A549 (cell line): ENCODE results near the gene ANTXR1. TPM values are rescaled to one million over a fixed set of nuclear protein-coding genes. Genes with fewer than 3 reads are reported as not detected.

ENCODE experiments used
- ATAC-seq, 2 experiments: fragments of 200-7000 bp in 1 of 2; fragments of >200 bp in 1 of 2; cut with Nextera tagmentation in 1 of 2; cut with Tn5 transposase in 1 of 2; 3 replicates each; pipeline versions ENCODE4 v1.8.0 to v1.9.1; 2018 to 2020; ENCODE audit warnings: mild to moderate bottlenecking in 1 of 2, moderate library complexity in 1 of 2
- CTCF ChIA-PET: fragments of 300-600 bp; sonication (Branson Sonifier 250); formaldehyde crosslinking; extraction: SDS; loops from one replicate; lab custom pipeline; 2021; ENCODE audit warnings: antibody characterized with exemption, inconsistent platforms; lab: Yijun Ruan, JAX
- POLR2A ChIA-PET: fragments of 350-600 bp; formaldehyde crosslinking; extraction: SDS; loops from one replicate; lab custom pipeline; 2021; ENCODE audit warnings: antibody characterized with exemption, inconsistent platforms; lab: Yijun Ruan, JAX
- DNase-seq, 2 experiments: peaks; one replicate each; pipeline versions ENCODE4 v3.0.0 to v3.0.0-alpha.2; 2011 to 2016; ENCODE audit warnings: low read depth in 1 of 2, low spot score in 1 of 2
- FAIRE-seq: peaks from 2 replicates; lab custom pipeline; 2011; peaks lifted over from hg19 to GRCh38; lab: Jason Lieb, UNC
- H3K27ac ChIP-seq, 2 experiments: fragments of >200 bp; sonication (Bioruptor Twin); formaldehyde crosslinking; 3 replicates each; pipeline ENCODE4 v1.5.1; 2016 to 2017
- H3K4me1 ChIP-seq: fragments of >200 bp; sonication (Bioruptor Twin); formaldehyde crosslinking; 3 replicates; pipeline ENCODE4 v1.6.1; 2016
- H3K4me2 ChIP-seq: fragments of >200 bp; sonication (Bioruptor Twin); formaldehyde crosslinking; 3 replicates; pipeline ENCODE4 v1.6.1; 2016
- H3K4me3 ChIP-seq: fragments of >200 bp; sonication (Bioruptor Twin); formaldehyde crosslinking; 3 replicates; pipeline ENCODE4 v1.5.1; 2016
- H3K9me3 ChIP-seq: fragments of >200 bp; sonication (Bioruptor Twin); formaldehyde crosslinking; 3 replicates; pipeline ENCODE4 v1.6.1; 2016
- ATOH8 ChIP-seq: fragments of 250-450 bp; sonication (Bioruptor Pico); IDR thresholded peaks from 2 replicates; pipeline ENCODE4 v1.5.0; 2020; ENCODE audit warnings: low read depth, mild to moderate bottlenecking, moderate library complexity
- CBX2 ChIP-seq: fragments of 200-600 bp; sonication (generic); IDR thresholded peaks from 2 replicates; pipeline ENCODE4 v1.6.1; 2016; ENCODE audit warnings: low read depth, mild to moderate bottlenecking, borderline replicate concordance
- CBX8 ChIP-seq: fragments of 200-600 bp; sonication (generic); IDR thresholded peaks from 2 replicates; pipeline ENCODE4 v1.6.1; 2016
- E2F6 ChIP-seq: IDR thresholded peaks from 2 replicates; pipeline ENCODE4 v1.6.1; 2012; ENCODE audit warnings: low read depth, borderline replicate concordance
- EHF ChIP-seq: fragments of 250-450 bp; sonication (Bioruptor Pico); IDR thresholded peaks from 2 replicates; pipeline ENCODE4 v1.5.0; 2020; ENCODE audit warnings: mild to moderate bottlenecking
- FOXS1 ChIP-seq: fragments of 250-450 bp; sonication (Bioruptor Pico); IDR thresholded peaks from 2 replicates; pipeline ENCODE4 v1.5.0; 2020; ENCODE audit warnings: mild to moderate bottlenecking, moderate library complexity
- GATA3 ChIP-seq: IDR thresholded peaks from 2 replicates; pipeline ENCODE4 v1.6.1; 2012; ENCODE audit warnings: borderline replicate concordance
- HDAC2 ChIP-seq: fragments of 200-600 bp; sonication (generic); IDR thresholded peaks from 2 replicates; pipeline ENCODE4 v1.6.1; 2016
- HES2 ChIP-seq: fragments of >200 bp; sonication (Bioruptor Twin); formaldehyde crosslinking; IDR thresholded peaks from 2 replicates; pipeline ENCODE4 v1.6.1; 2016
- HEYL ChIP-seq: fragments of 250-450 bp; sonication (Bioruptor Pico); IDR thresholded peaks from 2 replicates; pipeline ENCODE4 v1.8.0; 2021; ENCODE audit warnings: mild to moderate bottlenecking, moderate library complexity
- HOXA7 ChIP-seq: fragments of 250-450 bp; sonication (Bioruptor Pico); IDR thresholded peaks from 2 replicates; pipeline ENCODE4 v1.5.0; 2020; ENCODE audit warnings: mild to moderate bottlenecking, moderate library complexity
- JUN ChIP-seq, 2 experiments: fragments of >200 bp; sonication (Bioruptor Twin); formaldehyde crosslinking; IDR thresholded peaks; 2 replicates in 1 of 2; 3 replicates in 1 of 2; pipeline ENCODE4 v1.6.1; 2016 to 2017
- JUNB ChIP-seq: fragments of >200 bp; sonication (Bioruptor Twin); formaldehyde crosslinking; IDR thresholded peaks from 2 replicates; pipeline ENCODE4 v1.6.1; 2016
- KDM1A ChIP-seq: fragments of 200-600 bp; sonication (generic); IDR thresholded peaks from 2 replicates; pipeline ENCODE4 v1.6.1; 2016; ENCODE audit warnings: low read depth, mild to moderate bottlenecking
- MAX ChIP-seq: IDR thresholded peaks from 2 replicates; pipeline ENCODE4 v1.6.1; 2012
- MAZ ChIP-seq: fragments of 150-350 bp; IDR thresholded peaks from 2 replicates; pipeline ENCODE4 v1.6.1; 2014; ENCODE audit warnings: antibody characterized with exemption, low read depth, low read length, borderline replicate concordance
- NFE2L2 ChIP-seq: fragments of 150-350 bp; conservative IDR thresholded peaks from 2 replicates; pipeline ENCODE4 v1.6.1; 2014; ENCODE audit warnings: low read length
- NR3C1 ChIP-seq: fragments of >200 bp; sonication (Bioruptor Twin); formaldehyde crosslinking; IDR thresholded peaks from 3 replicates; pipeline ENCODE4 v1.6.1; 2017
- POLR2AphosphoS2 ChIP-seq: conservative IDR thresholded peaks from 2 replicates; pipeline ENCODE4 v1.6.1; 2012; ENCODE audit warnings: low read length, improper control_type of control experiment, inconsistent platforms
- RCOR1 ChIP-seq: fragments of 150-350 bp; IDR thresholded peaks from 2 replicates; pipeline ENCODE4 v1.6.1; 2014; ENCODE audit warnings: antibody characterized with exemption, low read length, low read depth
- REST ChIP-seq: fragments of 200-600 bp; sonication (generic); IDR thresholded peaks from 2 replicates; pipeline ENCODE4 v1.6.1; 2016; ENCODE audit warnings: antibody characterized with exemption, mild to moderate bottlenecking, moderate library complexity
- RFX5 ChIP-seq: fragments of 450-650 bp; IDR thresholded peaks from 2 replicates; pipeline ENCODE4 v1.7.1; 2014; ENCODE audit warnings: antibody characterized with exemption, mild to moderate bottlenecking, moderate library complexity
- RNF2 ChIP-seq: fragments of 200-600 bp; sonication (generic); IDR thresholded peaks from 2 replicates; pipeline ENCODE4 v1.6.1; 2016; ENCODE audit warnings: low read depth, mild to moderate bottlenecking, antibody characterized with exemption, moderate library complexity, borderline replicate concordance
- SREBF2 ChIP-seq: fragments of 450-650 bp; IDR thresholded peaks from 2 replicates; pipeline ENCODE4 v1.6.1; 2014; ENCODE audit warnings: mild to moderate bottlenecking, moderate library complexity
- WGBS: methylation state at CpG from one replicate; pipeline ENCODE4 v1.1.6; 2017; ENCODE audit errors: missing lambda C conversion rate; 5-methylcytosine and 5-hydroxymethylcytosine counted together
- polyA plus RNA-seq, 4 experiments: library from polyadenylated mRNA; depleted of rRNA in 3 of 4; stranded (reverse); fragments of >200 nt; fragmentation: RNase III in 1 of 4; extraction: RNeasy Plus Mini Kit Qiagen cat#74134 plus additional on column Dnase treatment in 1 of 4; gene quantifications; 2 replicates in 3 of 4; 3 replicates in 1 of 4; pipeline ENCODE4 v1.2.3, GENCODE V29; 2011 to 2017

ANTXR1 gene
- polyA plus RNA-seq, 2 of the 4 experiments (the other 2 are of a cell fraction): 161 to 194 TPM

- Histone ChIP-seq H3K9me3 (no peaks in the 10 kb centered on the region), H3K27ac (0 out of 6 replicates have a peak overlapping the region, but pooled peaks of 1 of the 2 experiments have one; percentile 1), H3K4me3 (no peak overlapping the region), H3K4me1 (no peaks in the 10 kb centered on the region), H3K4me2 (no peak overlapping the region)
- 89% methylated on average over 16 of the region's 16 CpGs for WGBS
- DNase-seq (no peak), ATAC-seq (peak in 1 of 2 experiments; percentile 27; a peak in 2 of 6 replicates), FAIRE-seq (peak; percentile 7)
- CTCF ChIA-PET: interaction anchor here (0.7 to 1.7 kb wide), 4 partner anchors 17 to 194 kb away, joined by 3 to 4 read pairs (median 3); no protein-coding TSS in a partner anchor
- TF ChIP-seq MAX (no peak), HES2 (no peak), SREBF2 (no peak), FOXS1 (CRISPR knock-in tag) (no peak), CBX2 (no peak), MAZ (no peak), HOXA7 (CRISPR knock-in tag) (no peak), EHF (CRISPR knock-in tag) (no peak), HDAC2 (no peak), RNF2 (no peak)
- POLR2A ChIA-PET: no interaction called here
These were observed 106.3 kb downstream of the ANTXR1 start for GRCh38 chr2:69119104-69119894.

- ChIA-PET POLR2A (no interaction called here), CTCF (interaction anchor here (0.8 to 5.0 kb wide), 4 partner anchors 10 to 192 kb away, joined by 3 to 21 read pairs (median 4); no protein-coding TSS in a partner anchor)
- H3K27ac ChIP-seq: no peak overlapping the region
- ATAC-seq (no peak), DNase-seq (no peak), FAIRE-seq (no peak)
- TF ChIP-seq JUN (IDR thresholded peaks at IDR 0.05) (no peak), KDM1A (no peak), POLR2AphosphoS2 (no peak), HEYL (CRISPR knock-in tag) (no peak), CBX8 (no peak), NFE2L2 (no peak), CBX2 (no peak), MAZ (no peak), HES2 (no peak), GATA3 (no peak), NR3C1 (no peak), REST (no peak), E2F6 (no peak), JUNB (no peak), RFX5 (no peak), ATOH8 (CRISPR knock-in tag) (no peak), RCOR1 (no peak)
- H3K4me1 ChIP-seq: no peaks in the 10 kb centered on the region
- 83% methylated on average over 4 of the region's 4 CpGs for WGBS
- H3K4me3 ChIP-seq: no peak overlapping the region
- H3K9me3 ChIP-seq: no peaks in the 10 kb centered on the region
- H3K4me2 ChIP-seq: no peak overlapping the region
These were observed 109.3 kb downstream of the ANTXR1 start for GRCh38 chr2:69122271-69122670.
